IMR-90 (cell line): Measurements from ENCODE around the gene AASS. TPM values are rescaled to one million over a fixed set of nuclear protein-coding genes. Genes with fewer than 3 reads are reported as not detected.

Experiments
- ATAC-seq: fragments of 200-7000 bp; cut with Tn5 transposase; 2 replicates; pipeline ENCODE4 v1.9.1; 2020; ENCODE audit warnings: low read depth, mild to moderate bottlenecking, moderate library complexity
- BruUV-seq: library from RNA; stranded (reverse); fragments of 400-500 nt; replicated peaks from 2 replicates; lab custom pipeline; 2021; lab: Mats Ljungman, UMichigan
- CTCF ChIA-PET: fragments of 300-600 bp; formaldehyde crosslinking; extraction: SDS; loops from one replicate; lab custom pipeline; 2021; ENCODE audit warnings: antibody characterized with exemption; lab: Yijun Ruan, JAX
- POLR2A ChIA-PET: fragments of 300-600 bp; sonication (Branson Sonifier 250); formaldehyde crosslinking; loops from one replicate; lab custom pipeline; 2022; ENCODE audit warnings: antibody characterized with exemption; ENCODE audit not compliant: unreplicated experiment; lab: Charles Lee
- DNase-seq: peaks from one replicate; pipeline ENCODE4 v3.0.0; 2013
- H2AFZ ChIP-seq: replicated peaks from 2 replicates; pipeline ENCODE3; 2013; ENCODE audit warnings: low read length, mild to moderate bottlenecking; ENCODE audit not compliant: poor library complexity
- H2AK5ac ChIP-seq: 2 replicates; pipeline ENCODE4 v1.6.1; 2013; ENCODE audit warnings: low read depth, low read length, inconsistent platforms
- H2AK9ac ChIP-seq: replicated peaks from 2 replicates; pipeline ENCODE3; 2013; ENCODE audit warnings: mild to moderate bottlenecking, low read depth, low read length, moderate library complexity; ENCODE audit not compliant: poor library complexity
- H2BK120ac ChIP-seq: 2 replicates; pipeline ENCODE4 v1.6.1; 2013; ENCODE audit warnings: low read depth, low read length, inconsistent platforms
- H2BK15ac ChIP-seq: 3 replicates; pipeline ENCODE4 v1.6.1; 2013; ENCODE audit warnings: low read depth, low read length, inconsistent platforms
- H2BK20ac ChIP-seq: 2 replicates; pipeline ENCODE4 v1.6.1; 2013; ENCODE audit warnings: low read depth, mild to moderate bottlenecking, inconsistent platforms, low read length, moderate library complexity
- H2BK5ac ChIP-seq: 2 replicates; pipeline ENCODE4 v1.6.1; 2013; ENCODE audit warnings: mild to moderate bottlenecking, low read depth, low read length, inconsistent platforms; ENCODE audit not compliant: poor library complexity, severe bottlenecking
- H3K14ac ChIP-seq: replicated peaks from 2 replicates; pipeline ENCODE4 v1.6.1; 2013; ENCODE audit warnings: low read depth, low read length, inconsistent platforms
- H3K18ac ChIP-seq: 2 replicates; pipeline ENCODE4 v1.6.1; 2013; ENCODE audit warnings: low read depth, low read length, control low read depth
- H3K23ac ChIP-seq: 2 replicates; pipeline ENCODE4 v1.6.1; 2013; ENCODE audit warnings: low read depth, low read length, inconsistent platforms
- H3K27ac ChIP-seq: 2 replicates; pipeline ENCODE4 v1.5.1; 2013; ENCODE audit warnings: mild to moderate bottlenecking, control low read depth, low read length; ENCODE audit not compliant: insufficient read depth
- H3K27me3 ChIP-seq: 2 replicates; pipeline ENCODE4 v1.6.1; 2013; ENCODE audit warnings: low read length; ENCODE audit not compliant: control insufficient read depth, insufficient read depth
- H3K36me3 ChIP-seq: 2 replicates; pipeline ENCODE4 v1.6.1; 2013; ENCODE audit warnings: low read length, mixed read lengths; ENCODE audit not compliant: control insufficient read depth, insufficient read depth
- H3K4ac ChIP-seq: 2 replicates; pipeline ENCODE4 v1.6.1; 2013; ENCODE audit warnings: low read depth, low read length, inconsistent platforms
- H3K4me1 ChIP-seq: 2 replicates; pipeline ENCODE4 v1.6.1; 2013; ENCODE audit warnings: low read length, mixed read lengths; ENCODE audit not compliant: control insufficient read depth, insufficient read depth
- H3K4me2 ChIP-seq: 2 replicates; pipeline ENCODE4 v1.6.1; 2013; ENCODE audit warnings: low read depth, mild to moderate bottlenecking, control low read depth, low read length, moderate library complexity
- H3K4me3 ChIP-seq: 2 replicates; pipeline ENCODE4 v1.5.1; 2013; ENCODE audit warnings: low read depth, mild to moderate bottlenecking, control low read depth, low read length, moderate library complexity; ENCODE audit not compliant: insufficient read depth
- H3K56ac ChIP-seq: 2 replicates; pipeline ENCODE4 v1.6.1; 2013; ENCODE audit warnings: low read length, inconsistent platforms; ENCODE audit not compliant: insufficient read depth; ENCODE audit errors: extremely low read depth
- H3K79me1 ChIP-seq, 2 experiments: 2 replicates each; pipeline ENCODE4 v1.6.1; 2013; ENCODE audit warnings: low read length in 2 of 2, inconsistent platforms in 1 of 2, low read depth in 1 of 2
- H3K9ac ChIP-seq: 2 replicates; pipeline ENCODE4 v1.6.1; 2013; ENCODE audit warnings: low read depth, low read length, control low read depth
- H3K9me1 ChIP-seq: 2 replicates; pipeline ENCODE4 v1.6.1; 2013; ENCODE audit warnings: low read length, inconsistent platforms; ENCODE audit not compliant: insufficient read depth
- H3K9me3 ChIP-seq: 2 replicates; pipeline ENCODE4 v1.6.1; 2013; ENCODE audit warnings: low read length; ENCODE audit not compliant: control insufficient read depth, insufficient read depth
- H4K20me1 ChIP-seq: 2 replicates; pipeline ENCODE4 v1.6.1; 2013; ENCODE audit warnings: low read length, inconsistent platforms; ENCODE audit not compliant: insufficient read depth
- H4K5ac ChIP-seq: 2 replicates; pipeline ENCODE4 v1.6.1; 2013; ENCODE audit warnings: mild to moderate bottlenecking, low read depth, low read length, control low read depth
- H4K8ac ChIP-seq, 2 experiments: 2 replicates each; pipeline ENCODE4 v1.6.1; 2013; ENCODE audit warnings: low read depth in 2 of 2, low read length in 2 of 2, control low read depth in 1 of 2, inconsistent platforms in 1 of 2
- H4K91ac ChIP-seq: 2 replicates; pipeline ENCODE4 v1.6.1; 2013; ENCODE audit warnings: low read depth, low read length, inconsistent platforms; ENCODE audit not compliant: insufficient read depth
- BHLHE40 ChIP-seq: fragments of 150-350 bp; IDR thresholded peaks from 2 replicates; pipeline ENCODE4 v1.6.1; 2016; ENCODE audit warnings: mild to moderate bottlenecking, low read depth, low read length
- CHD1 ChIP-seq: IDR thresholded peaks from 2 replicates; pipeline ENCODE4 v1.6.1; 2012; ENCODE audit warnings: low read depth, low read length, improper control_type of control experiment
- MAZ ChIP-seq: IDR thresholded peaks from 2 replicates; pipeline ENCODE4 v1.6.1; 2012; ENCODE audit warnings: low read depth, mild to moderate bottlenecking, low read length, improper control_type of control experiment, moderate library complexity, borderline replicate concordance
- RCOR1 ChIP-seq: IDR thresholded peaks from 2 replicates; pipeline ENCODE4 v1.6.1; 2012; ENCODE audit warnings: mild to moderate bottlenecking, low read length, improper control_type of control experiment; ENCODE audit not compliant: insufficient replicate concordance
- SMC3 ChIP-seq: fragments of 150-350 bp; IDR thresholded peaks from 2 replicates; pipeline ENCODE4 v1.6.1; 2016; ENCODE audit warnings: low read depth, mild to moderate bottlenecking, antibody characterized with exemption, low read length, moderate library complexity
- WGBS, 2 experiments: methylation state at CpG; one replicate each; pipeline versions ENCODE4 v1.1.5 to v1.1.7; 2013; ENCODE audit warnings: missing lambda C conversion rate in 2 of 2; ENCODE audit not compliant: insufficient read length in 1 of 2; ENCODE audit errors: extremely low coverage in 2 of 2; 5-methylcytosine and 5-hydroxymethylcytosine counted together
- dilution Hi-C: fragments of 300-500 bp; cut with HindIII; formaldehyde crosslinking; loops from one replicate; pipeline ENCODE4 v1.14.3; 2018; ENCODE audit warnings: low sequenced_read_pairs; ENCODE audit not compliant: unreplicated experiment
- in situ Hi-C: fragments of 300-500 bp; cut with MboI; formaldehyde crosslinking; loops from 3 replicates; pipeline ENCODE4 v1.14.3; 2019; ENCODE audit warnings: low sequenced_read_pairs, inconsistent platforms, mixed read lengths
- intact Hi-C: fragments of 100-400 bp; cut with micrococcal nuclease; formaldehyde crosslinking; loops from 2 replicates; pipeline ENCODE4 v1.10.0; 2022
- polyA plus RNA-seq, 3 experiments: library from polyadenylated mRNA; depleted of rRNA; stranded (reverse); fragments of >200 nt; gene quantifications; 2 replicates each; pipeline ENCODE4 v1.2.3, GENCODE V29; 2012; ENCODE audit warnings: low replicate concordance in 1 of 3
- total RNA-seq: library from RNA; depleted of rRNA; stranded (reverse); fragments of >200 nt; gene quantifications from 2 replicates; pipeline ENCODE4 v1.2.3, GENCODE V29; 2012

AASS gene
- total and polyA plus RNA-seq, 2 of the 4 experiments (the other 2 are of a cell fraction): 6.1 to 12.9 TPM

DNA sequence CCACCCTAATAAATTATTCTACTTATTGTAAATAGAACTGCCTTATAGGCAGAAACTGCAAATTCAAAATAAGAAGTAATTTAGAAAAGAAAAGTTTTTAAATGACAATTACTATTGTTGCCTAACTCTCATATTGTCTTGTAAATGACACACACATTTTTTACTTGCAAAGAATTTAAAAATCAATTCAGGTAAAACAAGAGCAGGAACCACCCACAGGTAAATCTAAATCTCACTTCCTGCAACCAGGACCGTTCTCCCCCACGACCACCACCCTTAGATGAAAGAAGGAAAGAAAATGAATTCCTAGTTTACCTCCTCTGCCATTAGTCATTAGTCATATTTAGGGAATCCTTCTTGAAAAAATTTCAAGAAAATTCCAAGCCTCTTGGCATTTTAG lies 4.8 kb upstream of the AASS start:
- intact Hi-C loops (no loop called here), dilution Hi-C loops (no loop called here), in situ Hi-C loops (no loop called here)
- no peaks in the 10 kb centered on the region for H3K4me1 ChIP-seq
- ChIA-PET CTCF (no interaction called here), POLR2A (no interaction called here)
- BruUV-seq: no TSS peak
- H3K23ac ChIP-seq: no peak overlapping the region
- H3K27ac ChIP-seq: no peak overlapping the region
- H3K27me3 ChIP-seq: no peaks in the 10 kb centered on the region
- ATAC-seq (no peak), DNase-seq (no peak)
- no peak overlapping the region for H3K4me3 ChIP-seq
- no peak overlapping the region for H4K91ac ChIP-seq
- no peak overlapping the region for H2BK5ac ChIP-seq
- no peak overlapping the region for H4K5ac ChIP-seq
- no peak overlapping the region for H2AFZ ChIP-seq
- no peaks in the 10 kb centered on the region for H4K20me1 ChIP-seq
- no peak overlapping the region for H4K8ac ChIP-seq
- H2AK9ac ChIP-seq: no peak overlapping the region
- no peak overlapping the region for H2AK5ac ChIP-seq
- H3K9ac ChIP-seq: no peak overlapping the region
- H3K9me1 ChIP-seq: no peaks in the 10 kb centered on the region
- H3K36me3 ChIP-seq: no peaks in the 10 kb centered on the region
- no peak overlapping the region for H2BK15ac ChIP-seq
- no peak overlapping the region for H3K56ac ChIP-seq
- H3K18ac ChIP-seq: no peak overlapping the region
- no peaks in the 10 kb centered on the region for H3K79me1 ChIP-seq
- H2BK20ac ChIP-seq: no peak overlapping the region
- no peak overlapping the region for H3K4ac ChIP-seq
- H3K4me2 ChIP-seq: no peak overlapping the region
- no peak overlapping the region for H2BK120ac ChIP-seq
- H3K9me3 ChIP-seq: no peaks in the 10 kb centered on the region
- TF ChIP-seq CHD1 (no peak), MAZ (no peak), SMC3 (no peak), BHLHE40 (no peak), RCOR1 (no peak)
- whole genome bisulfite sequencing, 2 experiments: no CpG with 5 or more reads among the region's 2 CpGs
- H3K14ac ChIP-seq: no peak overlapping the region
